Measurements from ENCODE around the gene FAM161A.
"Not testable (repeated sequence)": the region's sequence is repeated elsewhere in the genome, so short reads cannot be mapped to it uniquely, and the experiment has no call there.

DNA sequence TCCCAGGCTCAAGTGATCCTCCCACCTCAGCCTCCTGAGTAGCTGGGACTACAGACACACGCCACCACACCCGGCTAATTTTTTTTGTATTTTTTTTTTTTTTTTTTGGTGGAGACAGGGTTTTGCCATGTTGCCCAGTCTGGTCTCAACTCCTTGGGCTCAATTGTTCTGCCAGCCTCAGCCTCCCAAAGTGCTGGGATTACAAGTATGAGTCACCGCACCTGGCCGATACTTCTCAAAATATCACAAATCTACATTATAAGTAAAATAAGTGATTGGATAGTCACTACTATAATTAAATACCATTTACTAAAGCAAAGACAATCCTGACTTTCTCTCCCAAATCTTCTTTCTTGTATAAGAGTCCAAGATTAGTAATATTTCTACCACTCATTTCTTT lies 25.5 kb upstream of the FAM161A start:
- TF ChIP-seq, protein P1, sequence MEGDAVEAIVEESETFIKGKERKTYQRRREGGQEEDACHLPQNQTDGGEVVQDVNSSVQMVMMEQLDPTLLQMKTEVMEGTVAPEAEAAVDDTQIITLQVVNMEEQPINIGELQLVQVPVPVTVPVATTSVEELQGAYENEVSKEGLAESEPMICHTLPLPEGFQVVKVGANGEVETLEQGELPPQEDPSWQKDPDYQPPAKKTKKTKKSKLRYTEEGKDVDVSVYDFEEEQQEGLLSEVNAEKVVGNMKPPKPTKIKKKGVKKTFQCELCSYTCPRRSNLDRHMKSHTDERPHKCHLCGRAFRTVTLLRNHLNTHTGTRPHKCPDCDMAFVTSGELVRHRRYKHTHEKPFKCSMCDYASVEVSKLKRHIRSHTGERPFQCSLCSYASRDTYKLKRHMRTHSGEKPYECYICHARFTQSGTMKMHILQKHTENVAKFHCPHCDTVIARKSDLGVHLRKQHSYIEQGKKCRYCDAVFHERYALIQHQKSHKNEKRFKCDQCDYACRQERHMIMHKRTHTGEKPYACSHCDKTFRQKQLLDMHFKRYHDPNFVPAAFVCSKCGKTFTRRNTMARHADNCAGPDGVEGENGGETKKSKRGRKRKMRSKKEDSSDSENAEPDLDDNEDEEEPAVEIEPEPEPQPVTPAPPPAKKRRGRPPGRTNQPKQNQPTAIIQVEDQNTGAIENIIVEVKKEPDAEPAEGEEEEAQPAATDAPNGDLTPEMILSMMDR (IDR thresholded peaks at IDR 0.05 in 2 of 3, conservative IDR thresholded peaks at IDR 0.05 in 1 of 3; ENCODE audit: borderline replicate concordance in 1 of 3, insufficient read depth in 1 of 3, low read depth in 2 of 3, low read length in 2 of 3): not testable (repeated sequence)
- not testable (repeated sequence) for TF ChIP-seq POLR2A (IDR thresholded peaks at IDR 0.05; ENCODE audit: borderline replicate concordance, extremely low read depth, insufficient read depth, insufficient read length); EGR1 (IDR thresholded peaks at IDR 0.05; ENCODE audit: low read depth); EZH2 (IDR thresholded peaks at IDR 0.05); REST (IDR thresholded peaks at IDR 0.05; ENCODE audit: low read depth); POLR2AphosphoS5 (IDR thresholded peaks at IDR 0.05; ENCODE audit: low read depth, low read length); SP1 (IDR thresholded peaks at IDR 0.05; ENCODE audit: low read depth)
